H1 (cell line): ENCODE data around the gene CDCA5. TPM values are rescaled to one million over a fixed set of nuclear protein-coding genes. Genes with fewer than 3 reads are reported as not detected.

Experiments used
- CTCF ChIA-PET: fragments of 300-600 bp; sonication (Branson Sonifier 250); formaldehyde crosslinking; loops from one replicate; lab custom pipeline; 2021; ENCODE audit not compliant: partially characterized antibody; lab: Charles Lee
- POLR2A ChIA-PET: fragments of 300-600 bp; sonication (Branson Sonifier 250); formaldehyde crosslinking; loops from one replicate; lab custom pipeline; 2021; ENCODE audit warnings: inconsistent platforms; ENCODE audit not compliant: partially characterized antibody; lab: Charles Lee
- DNase-seq, 2 experiments: peaks; one replicate each; pipeline versions ENCODE4 v3.0.0 to v3.0.0-alpha.2; 2010 to 2022; ENCODE audit warnings: low spot score in 2 of 2, low read depth in 1 of 2, mixed read lengths in 1 of 2
- FAIRE-seq: peaks from 2 replicates; lab custom pipeline; 2011; peaks lifted over from hg19 to GRCh38; lab: Jason Lieb, UNC
- H2AFZ ChIP-seq: 2 replicates; pipeline ENCODE4 v1.8.1; 2012; ENCODE audit warnings: low read length, inconsistent platforms
- H2AK5ac ChIP-seq: 2 replicates; pipeline ENCODE4 v1.6.1; 2013; ENCODE audit warnings: low read depth, low read length
- H2BK120ac ChIP-seq: replicated peaks from 2 replicates; pipeline ENCODE3; 2013; ENCODE audit warnings: low read depth, low read length, inconsistent platforms
- H2BK12ac ChIP-seq: 2 replicates; pipeline ENCODE4 v1.6.1; 2013; ENCODE audit warnings: low read depth, low read length
- H2BK15ac ChIP-seq: 2 replicates; pipeline ENCODE4 v1.6.1; 2013; ENCODE audit warnings: low read length
- H2BK20ac ChIP-seq: 2 replicates; pipeline ENCODE4 v1.6.1; 2013; ENCODE audit warnings: low read length
- H2BK5ac ChIP-seq: 2 replicates; pipeline ENCODE4 v1.6.1; 2013; ENCODE audit warnings: low read depth, low read length
- H3K14ac ChIP-seq: 2 replicates; pipeline ENCODE4 v1.6.1; 2013; ENCODE audit warnings: inconsistent platforms; ENCODE audit not compliant: insufficient read length
- H3K18ac ChIP-seq: 2 replicates; pipeline ENCODE4 v1.6.1; 2013; ENCODE audit warnings: low read length; ENCODE audit errors: extremely low read depth
- H3K23ac ChIP-seq: 2 replicates; pipeline ENCODE4 v1.6.1; 2013; ENCODE audit warnings: inconsistent platforms; ENCODE audit not compliant: insufficient read length
- H3K23me2 ChIP-seq: 2 replicates; pipeline ENCODE4 v1.6.1; 2013; ENCODE audit warnings: low read depth, low read length
- H3K27ac ChIP-seq: 2 replicates; pipeline ENCODE4 v1.6.1; 2011; ENCODE audit warnings: low read depth, low read length, inconsistent platforms
- H3K27me3 ChIP-seq, 4 experiments: replicated peaks in 1 of 4; 1 replicate in 1 of 4; 2 replicates in 3 of 4; pipeline versions ENCODE4 v1.6.1 to v1.8.1; 2011 to 2013; ENCODE audit warnings: low read length in 3 of 4, mild to moderate bottlenecking in 3 of 4, inconsistent platforms in 2 of 4, mixed read lengths in 2 of 4, moderate library complexity in 1 of 4; ENCODE audit not compliant: control insufficient read depth in 3 of 4, insufficient read depth in 3 of 4; ENCODE audit errors: extremely low read depth in 1 of 4
- H3K36me3 ChIP-seq, 4 experiments: 2 replicates each; pipeline versions ENCODE4 v1.6.1 to v1.8.1; 2011 to 2013; ENCODE audit warnings: mild to moderate bottlenecking in 4 of 4, low read length in 3 of 4, moderate library complexity in 2 of 4, control low read depth in 1 of 4, inconsistent platforms in 1 of 4; ENCODE audit not compliant: insufficient read depth in 4 of 4, control insufficient read depth in 2 of 4
- H3K4ac ChIP-seq: replicated peaks from 2 replicates; pipeline ENCODE3; 2013; ENCODE audit warnings: low read length, low read depth, mixed read lengths, inconsistent platforms; ENCODE audit not compliant: insufficient read length
- H3K4me1 ChIP-seq, 4 experiments: replicated peaks in 1 of 4; 1 replicate in 1 of 4; 2 replicates in 3 of 4; pipeline versions ENCODE4 v1.6.1 to v1.8.1; 2011 to 2013; ENCODE audit warnings: low read length in 3 of 4, inconsistent platforms in 2 of 4, mixed read lengths in 1 of 4; ENCODE audit not compliant: insufficient read depth in 4 of 4, control insufficient read depth in 3 of 4
- H3K4me2 ChIP-seq, 2 experiments: 2 replicates each; pipeline versions ENCODE4 v1.6.1 to v1.8.1; 2011 to 2013; ENCODE audit warnings: low read depth in 2 of 2, low read length in 2 of 2, control low read depth in 1 of 2, inconsistent platforms in 1 of 2, mild to moderate bottlenecking in 1 of 2; ENCODE audit not compliant: insufficient read depth in 1 of 2
- H3K4me3 ChIP-seq, 4 experiments: fragments of 200-600, 300-600 bp in 1 of 4; sonication (generic), shearing (Covaris generic), sonication (Bioruptor Twin) in 1 of 4; 2 replicates each; pipeline versions ENCODE4 v1.5.1 to v1.8.1; 2011 to 2016; ENCODE audit warnings: low read length in 4 of 4, low read depth in 3 of 4, control low read depth in 2 of 4, inconsistent platforms in 2 of 4, mild to moderate bottlenecking in 2 of 4, mixed read lengths in 1 of 4, moderate library complexity in 1 of 4; ENCODE audit not compliant: insufficient read depth in 2 of 4; ENCODE audit errors: extremely low read depth in 1 of 4
- H3K56ac ChIP-seq: replicated peaks from 2 replicates; pipeline ENCODE3; 2013; ENCODE audit warnings: low read depth, mild to moderate bottlenecking, mixed read lengths, low read length, inconsistent platforms; ENCODE audit not compliant: insufficient read length
- H3K79me1 ChIP-seq: 2 replicates; pipeline ENCODE4 v1.6.1; 2013; ENCODE audit warnings: low read depth, low read length, control low read depth
- H3K79me2 ChIP-seq, 2 experiments: 2 replicates each; pipeline versions ENCODE4 v1.6.1 to v1.8.1; 2012 to 2013; ENCODE audit warnings: low read length in 2 of 2, mild to moderate bottlenecking in 2 of 2, inconsistent platforms in 1 of 2; ENCODE audit not compliant: insufficient read depth in 2 of 2, control insufficient read depth in 1 of 2
- H3K9ac ChIP-seq, 4 experiments: replicated peaks in 1 of 4; 1 replicate in 1 of 4; 2 replicates in 3 of 4; pipeline versions ENCODE4 v1.6.1 to v1.8.1; 2011 to 2013; ENCODE audit warnings: low read depth in 3 of 4, low read length in 3 of 4, control low read depth in 2 of 4, mild to moderate bottlenecking in 2 of 4, moderate library complexity in 2 of 4, inconsistent platforms in 1 of 4; ENCODE audit errors: extremely low read depth in 1 of 4
- H3K9me3 ChIP-seq, 2 experiments: 2 replicates each; pipeline versions ENCODE4 v1.6.1 to v1.8.1; 2012 to 2013; ENCODE audit warnings: mild to moderate bottlenecking in 2 of 2, moderate library complexity in 2 of 2, control low read depth in 1 of 2, inconsistent platforms in 1 of 2, low read depth in 1 of 2, low read length in 1 of 2, mixed read lengths in 1 of 2; ENCODE audit not compliant: insufficient read depth in 2 of 2
- H4K20me1 ChIP-seq, 2 experiments: replicated peaks in 1 of 2; 2 replicates each; pipeline versions ENCODE3 to v1.8.1; 2011 to 2013; ENCODE audit warnings: inconsistent platforms in 2 of 2, low read length in 2 of 2, mild to moderate bottlenecking in 1 of 2; ENCODE audit not compliant: insufficient read depth in 2 of 2, control insufficient read depth in 1 of 2
- H4K5ac ChIP-seq: 2 replicates; pipeline ENCODE4 v1.6.1; 2013; ENCODE audit warnings: low read length, low read depth, mixed read lengths, inconsistent platforms; ENCODE audit not compliant: insufficient read length
- H4K8ac ChIP-seq: 2 replicates; pipeline ENCODE4 v1.8.0; 2013; ENCODE audit warnings: mild to moderate bottlenecking, moderate library complexity, low read length, inconsistent platforms; ENCODE audit not compliant: insufficient read depth; ENCODE audit errors: extremely low read depth
- H4K91ac ChIP-seq: replicated peaks from 2 replicates; pipeline ENCODE3; 2013; ENCODE audit warnings: low read length, mixed read lengths, inconsistent platforms; ENCODE audit not compliant: insufficient read length
- WGBS, 2 experiments: shearing (Covaris generic) in 1 of 2; methylation state at CpG; one replicate each; pipeline versions ENCODE4 v1.1.6 to v1.1.7; 2013 to 2015; ENCODE audit warnings: low lambda C conversion rate in 2 of 2, mixed read lengths in 2 of 2, inconsistent platforms in 1 of 2, low coverage in 1 of 2, missing lambda C conversion rate in 1 of 2; ENCODE audit not compliant: insufficient replicate concordance in 2 of 2, insufficient coverage in 1 of 2, insufficient read length in 1 of 2; ENCODE audit errors: extremely low coverage in 1 of 2, missing lambda C conversion rate in 1 of 2; 5-methylcytosine and 5-hydroxymethylcytosine counted together
- polyA plus RNA-seq, 7 experiments: library from polyadenylated mRNA; depleted of rRNA in 3 of 7; stranded (reverse) in 5 of 7; unstranded in 2 of 7; fragments of >200 nt in 5 of 7; fragments of 200-250 nt in 2 of 7; gene quantifications; 1 replicate in 5 of 7; 2 replicates in 1 of 7; 4 replicates in 1 of 7; pipeline versions ENCODE4 v1.2.1 to v1.2.3, GENCODE V29; 2011 to 2013; ENCODE audit warnings: missing spikeins in 2 of 7, mixed read lengths in 2 of 7
- total RNA-seq: library from RNA; stranded (reverse); fragmentation: NEBNext Ultra II Directional; extraction: Animal tissue kit (Norgen Biotek cat#: 25700); gene quantifications from 2 replicates; pipeline ENCODE4 v1.2.1, GENCODE V29; 2021

Gene CDCA5
- total and polyA plus RNA-seq, 2 of the 8 experiments (the other 6 are each of a cell fraction or from before 2014, with no cell fraction given): 39.2 to 87.0 TPM

GRCh38 chr11:65057526-65057925 is 26.3 kb downstream of the CDCA5 start:
- no peaks in the 10 kb centered on the region for H3K79me1 ChIP-seq
- H2BK12ac ChIP-seq: no peak overlapping the region
- no peak overlapping the region for H3K23ac ChIP-seq
- FAIRE-seq (no peak), DNase-seq (no peak)
- no peak overlapping the region for H2BK15ac ChIP-seq
- no peaks in the 10 kb centered on the region; a peak in 2 of 7 replicates for H3K27me3 ChIP-seq
- H4K91ac ChIP-seq: no peak overlapping the region
- H3K4me2 ChIP-seq: no peak overlapping the region
- no peak overlapping the region for H3K4ac ChIP-seq
- H3K4me1 ChIP-seq: no peaks in the 10 kb centered on the region
- no peaks in the 10 kb centered on the region for H4K20me1 ChIP-seq
- H3K56ac ChIP-seq: no peak overlapping the region
- no peaks in the 10 kb centered on the region for H3K23me2 ChIP-seq
- ChIA-PET POLR2A (interaction anchor here (0.7 to 3.4 kb wide), 3 partner anchors 9 to 18 kb away, joined by 3 to 16 read pairs (median 8); no protein-coding TSS in a partner anchor), CTCF (interaction anchor here (0.6 to 4.2 kb wide), 4 partner anchors 9 to 185 kb away, joined by 3 to 28 read pairs (median 4); no protein-coding TSS in a partner anchor)
- no peak overlapping the region for H2BK5ac ChIP-seq
- no peak overlapping the region; the same call in 1 of the 2 replicates for H4K8ac ChIP-seq
- no peak overlapping the region for H3K4me3 ChIP-seq
- no peak overlapping the region for H2AK5ac ChIP-seq
- H2AFZ ChIP-seq: no peak overlapping the region
- no peak overlapping the region for H2BK20ac ChIP-seq
- H3K9ac ChIP-seq: no peak overlapping the region
- no peaks in the 10 kb centered on the region for H3K9me3 ChIP-seq
- WGBS, 2 experiments: 95% methylated on average over 6 of the region's 7 CpGs; no CpG with 5 or more reads in 1 of the 2 experiments
- H3K14ac ChIP-seq: no peak overlapping the region
- no peak overlapping the region for H3K27ac ChIP-seq
- H3K36me3 ChIP-seq: no peaks in the 10 kb centered on the region
- H2BK120ac ChIP-seq: no peak overlapping the region
- no peaks in the 10 kb centered on the region for H3K79me2 ChIP-seq
- no peak overlapping the region for H4K5ac ChIP-seq
- H3K18ac ChIP-seq: no peak overlapping the region
